CD4-positive, CD25-positive, alpha-beta regulatory T cell (primary cell): ENCODE results near the gene GPHA2. TPM values are rescaled to one million over a fixed set of nuclear protein-coding genes. Genes with fewer than 3 reads are reported as not detected.

Source experiments
- ATAC-seq, 2 donors: fragments of 150-1000 bp; cut with Tn5 transposase; one replicate each; pipeline ENCODE4 v1.10.0; 2021; ENCODE audit warnings: low read depth in 2 of 2, moderate number of reproducible peaks in 2 of 2, moderate library complexity in 1 of 2
- DNase-seq, 3 donors: peaks; one replicate each; pipeline versions ENCODE4 v3.0.0 to v3.0.0-alpha.2; 2012 to 2022; ENCODE audit warnings: mixed read lengths in 1 of 3
- H3K27ac ChIP-seq: one replicate; pipeline ENCODE4 v1.7.0; 2013; ENCODE audit warnings: mild to moderate bottlenecking, low read length; ENCODE audit not compliant: insufficient read depth, poor library complexity, severe bottlenecking
- H3K27me3 ChIP-seq: one replicate; pipeline ENCODE4 v1.7.0; 2013; ENCODE audit warnings: low read length; ENCODE audit not compliant: control insufficient read depth, insufficient read depth
- H3K36me3 ChIP-seq: one replicate; pipeline ENCODE4 v1.7.0; 2013; ENCODE audit warnings: mild to moderate bottlenecking, low read length, moderate library complexity; ENCODE audit not compliant: control insufficient read depth, insufficient read depth
- H3K4me1 ChIP-seq: 2 replicates; pipeline ENCODE4 v1.7.0; 2013; ENCODE audit warnings: mild to moderate bottlenecking, low read length; ENCODE audit not compliant: insufficient read depth, control insufficient read depth, poor library complexity, severe bottlenecking
- H3K4me3 ChIP-seq: one replicate; pipeline ENCODE4 v1.7.0; 2013; ENCODE audit warnings: low read depth, mild to moderate bottlenecking, low read length, moderate library complexity
- H3K9me3 ChIP-seq, 2 experiments: 1 replicate in 1 of 2; 2 replicates in 1 of 2; pipeline ENCODE4 v1.7.0; 2013; ENCODE audit warnings: low read length in 2 of 2, mild to moderate bottlenecking in 1 of 2, moderate library complexity in 1 of 2; ENCODE audit not compliant: control insufficient read depth in 2 of 2
- H3K27ac Mint-ChIP-seq, 3 donors: one replicate each; pipeline ENCODE4 v1.8.0; 2020 to 2022; ENCODE audit warnings: mild to moderate bottlenecking in 3 of 3, mixed read lengths in 3 of 3, moderate library complexity in 2 of 3
- H3K27me3 Mint-ChIP-seq: one replicate; pipeline ENCODE4 v1.8.0; 2022; ENCODE audit warnings: mild to moderate bottlenecking, mixed read lengths
- H3K36me3 Mint-ChIP-seq: one replicate; pipeline ENCODE4 v1.8.0; 2020; ENCODE audit warnings: mixed read lengths
- H3K4me1 Mint-ChIP-seq, 4 donors: one replicate each; pipeline ENCODE4 v1.8.0; 2020 to 2022; ENCODE audit warnings: mixed read lengths in 4 of 4, mild to moderate bottlenecking in 1 of 4
- H3K4me3 Mint-ChIP-seq, 4 donors: one replicate each; pipeline ENCODE4 v1.8.0; 2020 to 2022; ENCODE audit warnings: mild to moderate bottlenecking in 4 of 4, mixed read lengths in 4 of 4, moderate library complexity in 3 of 4
- H3K9me3 Mint-ChIP-seq, 7 donors: one replicate each; pipeline ENCODE4 v1.8.0; 2020 to 2022; ENCODE audit warnings: mixed read lengths in 7 of 7, mild to moderate bottlenecking in 3 of 7, moderate library complexity in 2 of 7
- polyA plus RNA-seq, 4 donors: library from polyadenylated mRNA; unstranded; fragments of 300-500 nt; fragmentation: Illumina TruSeq; gene quantifications; one replicate each; pipeline ENCODE4 v1.2.3, GENCODE V29; 2021
- total RNA-seq: library from RNA; stranded (reverse); gene quantifications from one replicate; pipeline ENCODE4 v1.2.3, GENCODE V29; 2022

GPHA2 gene
- total and polyA plus RNA-seq, 5 donors from 2014 or later = not detected

DNA sequence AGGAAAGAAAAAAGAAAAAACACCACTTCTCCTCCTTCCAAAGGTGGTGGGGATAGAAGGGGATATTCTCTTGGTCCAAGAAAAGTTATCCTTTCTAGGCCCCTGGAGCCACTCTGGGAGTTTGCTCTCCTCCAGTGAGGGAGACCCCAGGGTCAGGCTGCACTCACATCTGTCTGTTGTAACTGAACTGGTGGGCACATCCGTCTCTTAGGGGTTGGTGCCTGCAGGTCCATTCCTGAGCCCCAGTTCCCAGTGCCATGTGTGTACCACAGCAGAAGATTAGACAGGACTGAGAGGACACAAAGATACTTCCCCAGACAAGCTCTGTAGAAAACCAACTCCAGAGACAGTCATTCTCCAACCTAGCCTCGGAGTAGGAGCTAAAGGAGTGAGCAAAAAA is 15.6 kb downstream of the GPHA2 start:
- Histone ChIP-seq H3K4me3 (no peak overlapping the region), H3K27me3 (no peaks in the 10 kb centered on the region), H3K36me3 (no peaks in the 10 kb centered on the region), H3K4me1 (peaks cover 37% of the 10 kb centered on the region), H3K27ac (no peak overlapping the region), H3K9me3 (no peaks in the 10 kb centered on the region)
- Mint-ChIP-seq H3K36me3 (no peaks in the 10 kb centered on the region), H3K4me1 (peaks cover 5 to 42% (median 24%) of the 10 kb centered on the region in 4 donors), H3K27ac (no peak overlapping the region), H3K4me3 (peak overlapping the region in 1 of 4 donors; percentile 68), H3K27me3 (no peaks in the 10 kb centered on the region), H3K9me3 (no peaks in the 10 kb centered on the region)
- ATAC-seq (no peak), DNase-seq (no peak)

DNA sequence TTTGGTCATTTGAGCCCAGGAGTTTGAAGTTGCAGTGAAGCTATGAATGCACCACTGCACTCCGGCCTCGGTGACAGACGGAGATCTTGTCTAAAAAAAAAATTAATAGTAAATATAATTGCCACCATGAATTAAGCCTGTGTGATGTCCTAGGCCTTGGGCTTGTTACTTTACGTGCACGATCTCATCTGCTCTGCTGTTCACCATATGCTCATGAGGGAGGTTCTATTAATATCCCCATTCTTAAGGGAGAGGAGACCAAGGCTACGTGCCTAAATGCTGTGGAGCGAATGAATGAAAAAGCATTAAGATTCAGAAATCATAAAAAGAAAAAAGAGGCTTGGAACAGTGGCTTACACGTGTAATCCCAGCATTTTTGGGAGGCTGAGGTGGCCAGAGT is 16.1 kb downstream of the GPHA2 start:
- no peaks in the 10 kb centered on the region for H3K9me3 ChIP-seq
- DNase-seq = no peak
- peaks cover 38% of the 10 kb centered on the region for H3K4me1 ChIP-seq
- H3K9me3 Mint-ChIP-seq = no peaks in the 10 kb centered on the region
- no peaks in the 10 kb centered on the region for H3K36me3 ChIP-seq
- H3K4me3 Mint-ChIP-seq = peak overlapping the region in 1 of 4 donors; percentile 21
- H3K4me1 Mint-ChIP-seq = peaks cover 5 to 42% (median 25%) of the 10 kb centered on the region in 4 donors
- H3K27ac Mint-ChIP-seq = no peak overlapping the region
- H3K27ac ChIP-seq = no peak overlapping the region
- no peaks in the 10 kb centered on the region for H3K36me3 Mint-ChIP-seq
- H3K4me3 ChIP-seq = no peak overlapping the region
- H3K27me3 Mint-ChIP-seq = no peaks in the 10 kb centered on the region
- no peaks in the 10 kb centered on the region for H3K27me3 ChIP-seq
- ATAC-seq = no peak

DNA sequence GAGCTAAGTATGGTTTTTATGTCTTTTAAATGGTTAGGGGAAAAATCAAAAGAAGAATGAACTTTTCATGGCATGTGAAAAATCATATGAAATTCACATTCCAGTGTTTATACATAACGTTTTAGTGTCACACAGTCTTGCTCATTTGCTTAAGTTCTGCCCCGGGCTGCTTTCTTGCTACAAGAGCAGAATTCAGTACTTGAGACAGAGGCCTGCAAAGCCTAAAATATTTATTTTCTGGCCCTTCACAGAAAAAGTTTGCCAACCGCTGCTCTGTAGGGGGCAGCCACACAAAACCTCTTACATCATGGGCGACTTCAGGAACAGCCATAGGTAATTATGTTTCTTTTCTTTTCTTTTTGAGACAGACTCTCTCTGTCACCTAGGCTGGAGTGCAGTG is 17.7 kb downstream of the GPHA2 start:
- Mint-ChIP-seq H3K4me1 (peaks cover 5 to 36% (median 20%) of the 10 kb centered on the region in 4 donors), H3K36me3 (peaks cover 3% of the 10 kb centered on the region), H3K4me3 (peak overlapping the region; percentile 92 to 93 (median 92)), H3K9me3 (no peaks in the 10 kb centered on the region), H3K27me3 (no peaks in the 10 kb centered on the region), H3K27ac (peak overlapping the region; percentile 93 to 97 (median 95))
- Histone ChIP-seq H3K27ac (peak overlapping the region; percentile 69), H3K4me1 (peaks cover 27% of the 10 kb centered on the region), H3K4me3 (peak overlapping the region; percentile 77), H3K27me3 (no peaks in the 10 kb centered on the region), H3K9me3 (no peaks in the 10 kb centered on the region), H3K36me3 (peaks cover 10% of the 10 kb centered on the region)
- peak in 1 of 3 donors; percentile 28 for DNase-seq
- no peak for ATAC-seq

DNA sequence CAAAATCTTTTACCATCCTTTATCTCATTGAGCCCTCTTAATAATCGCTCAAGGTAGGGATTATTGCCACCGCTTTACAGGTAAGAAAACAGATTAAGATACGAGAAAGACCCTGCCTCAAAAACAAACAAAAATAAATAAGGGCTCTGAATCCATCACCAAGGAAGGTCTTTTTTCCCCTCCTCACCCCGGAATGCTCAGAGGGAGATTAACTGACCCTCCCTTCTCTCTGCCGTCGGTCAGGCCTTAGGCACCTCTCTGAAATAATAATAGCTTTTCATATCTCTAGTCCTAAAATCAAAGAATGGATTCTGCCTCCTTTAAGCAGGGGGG is 18.1 kb downstream of the GPHA2 start:
- H3K27ac Mint-ChIP-seq = peak overlapping the region; percentile 93 to 97 (median 95)
- Histone ChIP-seq H3K27ac (peak overlapping the region; percentile 69), H3K9me3 (no peaks in the 10 kb centered on the region), H3K4me3 (peak overlapping the region; percentile 77), H3K36me3 (peaks cover 14% of the 10 kb centered on the region), H3K4me1 (peaks cover 27% of the 10 kb centered on the region), H3K27me3 (no peaks in the 10 kb centered on the region)
- peaks cover 3% of the 10 kb centered on the region for H3K36me3 Mint-ChIP-seq
- no peaks in the 10 kb centered on the region for H3K9me3 Mint-ChIP-seq
- DNase-seq (no peak), ATAC-seq (no peak)
- H3K27me3 Mint-ChIP-seq = no peaks in the 10 kb centered on the region
- peak overlapping the region; percentile 92 to 93 (median 92) for H3K4me3 Mint-ChIP-seq
- H3K4me1 Mint-ChIP-seq = peaks cover 5 to 36% (median 20%) of the 10 kb centered on the region in 4 donors

DNA sequence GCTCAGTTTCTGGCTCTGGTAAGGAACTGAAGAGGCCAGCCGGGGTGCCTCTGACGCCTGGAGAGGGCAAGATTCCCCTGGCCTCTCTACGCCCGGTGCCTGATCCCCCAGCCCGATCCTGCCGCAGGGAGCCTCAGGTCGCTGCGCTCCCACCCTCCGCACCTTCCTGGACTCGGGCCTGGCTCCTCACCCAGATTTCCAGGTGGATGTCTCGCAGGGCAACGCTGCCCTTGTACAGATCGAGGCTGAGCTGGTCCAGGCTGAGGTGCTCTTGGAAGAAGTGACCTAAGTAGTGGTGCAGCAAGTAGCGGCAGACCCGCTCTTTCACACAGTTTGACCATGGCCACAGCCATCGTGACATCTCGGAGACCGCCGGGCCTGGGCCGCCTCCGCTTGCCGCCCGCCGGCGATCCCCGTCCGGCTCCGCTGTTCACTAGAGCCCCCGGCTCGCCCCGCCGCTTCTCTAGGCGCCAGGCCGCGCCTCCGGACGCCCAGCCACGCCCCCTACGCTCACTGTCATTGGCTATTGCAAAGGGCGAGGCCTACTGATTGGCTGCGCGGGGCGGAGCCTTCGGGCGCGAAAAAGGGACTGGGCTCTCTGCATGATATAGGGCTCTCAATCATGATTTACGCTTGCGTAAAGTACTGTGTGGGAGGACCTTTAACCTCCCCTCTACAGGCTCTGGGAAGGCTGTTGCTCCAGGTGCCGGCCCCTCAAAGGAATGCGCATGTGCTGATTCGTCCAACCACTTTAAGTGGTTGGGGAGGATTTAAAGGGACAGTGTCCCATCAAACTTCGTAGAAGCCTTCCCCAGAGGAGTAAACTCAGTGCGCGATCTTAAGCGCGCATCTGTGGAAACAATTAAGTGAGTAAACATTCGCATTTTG is 18.7 kb downstream of the GPHA2 start, which contains the start of gene ATG2A:
Gene ATG2A, minus strand, starts transcription at position 435 of the 888 bp plus-strand sequence. Its CDS starts 74 bp downstream, at position 361.
- H3K27me3 ChIP-seq = no peaks in the 10 kb centered on the region
- H3K27me3 Mint-ChIP-seq = no peaks in the 10 kb centered on the region

DNA sequence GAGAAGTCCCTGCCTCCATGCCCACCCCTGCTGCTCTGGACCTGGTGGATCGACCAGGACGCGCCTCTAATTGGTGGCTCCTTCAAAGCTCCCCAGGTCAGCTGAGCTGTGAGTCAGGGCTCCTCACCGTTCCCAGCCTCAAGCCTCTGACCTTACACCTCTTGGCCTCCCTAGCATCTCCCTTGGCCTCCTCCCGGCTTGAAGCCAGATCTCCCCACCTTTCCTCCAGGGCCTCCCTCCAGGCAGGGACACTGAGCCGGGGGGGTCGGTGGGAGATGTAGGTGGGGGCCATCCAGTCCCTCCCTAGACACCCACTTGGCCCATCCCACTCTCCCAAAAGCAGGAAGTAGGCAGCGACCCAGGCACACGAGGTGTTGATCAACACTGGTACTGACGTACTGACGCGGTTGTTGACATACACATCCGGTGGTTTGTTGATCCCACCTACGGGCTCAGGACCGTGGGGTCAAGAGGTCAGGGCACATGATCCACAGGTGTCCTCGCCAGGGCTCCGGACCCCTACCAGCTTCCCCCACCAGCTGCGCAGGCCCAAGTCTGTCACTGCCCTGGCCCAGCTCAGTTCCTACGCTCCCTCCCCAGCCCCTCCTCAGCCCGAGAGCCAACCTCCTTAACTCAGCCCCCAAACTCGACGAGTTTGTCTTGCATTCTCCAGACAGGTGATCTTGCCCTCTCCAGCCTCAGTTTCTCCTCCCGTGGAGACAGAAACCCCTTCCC is 19.5 kb downstream of the GPHA2 start:
- Mint-ChIP-seq H3K36me3 (peaks cover 10% of the 10 kb centered on the region), H3K4me3 (peak overlapping the region; percentile 92 to 93 (median 92)), H3K4me1 (peaks cover 5 to 34% (median 20%) of the 10 kb centered on the region in 4 donors), H3K27ac (peak overlapping the region; percentile 80 to 97 (median 95)), H3K9me3 (no peaks in the 10 kb centered on the region), H3K27me3 (no peaks in the 10 kb centered on the region)
- no peaks in the 10 kb centered on the region for H3K27me3 ChIP-seq
- H3K4me3 ChIP-seq = peak overlapping the region; percentile 83
- peaks cover 27% of the 10 kb centered on the region for H3K4me1 ChIP-seq
- H3K36me3 ChIP-seq = peaks cover 25% of the 10 kb centered on the region
- peak; percentile 45 to 66 (median 48) for DNase-seq
- H3K9me3 ChIP-seq = no peaks in the 10 kb centered on the region
- no peak for ATAC-seq
- H3K27ac ChIP-seq = peak overlapping the region; percentile 73

More for the DNA sequence above, 18.7 kb downstream of the GPHA2 start, which contains the start of gene ATG2A:
- H3K4me1 Mint-ChIP-seq = peaks cover 5 to 36% (median 20%) of the 10 kb centered on the region in 4 donors
- no peaks in the 10 kb centered on the region for H3K9me3 ChIP-seq
- peaks cover 18% of the 10 kb centered on the region for H3K36me3 ChIP-seq
- DNase-seq (peak; percentile 98 to 99 (median 98)), ATAC-seq (peak; percentile 97)
- peak within 1 kb of the TSS; percentile 83 for H3K4me3 ChIP-seq
- peak within 1 kb of the TSS; percentile 73 for H3K27ac ChIP-seq
- no peaks in the 10 kb centered on the region for H3K9me3 Mint-ChIP-seq
- H3K27ac Mint-ChIP-seq = peak within 1 kb of the TSS; percentile 93 to 97 (median 95)
- peak within 1 kb of the TSS; percentile 92 to 93 (median 92) for H3K4me3 Mint-ChIP-seq
- peaks cover 27% of the 10 kb centered on the region for H3K4me1 ChIP-seq
- peaks cover 3% of the 10 kb centered on the region for H3K36me3 Mint-ChIP-seq

DNA sequence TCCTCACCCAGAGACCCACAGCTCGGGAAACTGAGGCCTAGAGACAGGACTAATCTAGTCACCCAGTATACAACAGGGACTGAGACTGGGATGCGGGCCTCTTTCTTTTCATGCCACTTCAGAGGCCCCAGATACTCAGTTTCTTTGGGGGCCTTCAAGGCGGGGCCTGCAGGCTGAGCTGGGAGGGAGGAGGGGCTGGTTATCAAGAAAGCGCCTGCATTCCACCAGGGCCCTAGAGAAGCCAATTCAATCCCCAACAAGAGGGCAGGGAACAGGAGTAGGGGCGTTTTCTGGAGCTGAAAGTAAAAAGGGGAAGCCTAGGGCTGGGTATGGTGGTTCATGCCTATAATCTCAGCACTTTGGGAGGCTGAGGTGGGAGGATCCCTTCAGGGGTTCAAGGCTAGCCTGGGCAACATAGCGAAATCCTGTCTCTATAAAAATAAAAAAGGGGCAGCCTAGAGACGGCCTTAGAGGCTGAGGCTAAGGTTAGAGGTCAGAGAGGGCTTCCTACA is 20.3 kb downstream of the GPHA2 start:
- H3K4me3 ChIP-seq = no peak overlapping the region
- H3K9me3 ChIP-seq = no peaks in the 10 kb centered on the region
- Mint-ChIP-seq H3K9me3 (no peaks in the 10 kb centered on the region), H3K4me3 (peak overlapping the region; percentile 92 to 93 (median 92)), H3K4me1 (peaks cover 5 to 34% (median 20%) of the 10 kb centered on the region in 4 donors), H3K27ac (peak overlapping the region in 2 of 3 donors; percentile 95 to 97), H3K27me3 (no peaks in the 10 kb centered on the region), H3K36me3 (peaks cover 11% of the 10 kb centered on the region)
- no peak for DNase-seq
- peaks cover 27% of the 10 kb centered on the region for H3K4me1 ChIP-seq
- peaks cover 31% of the 10 kb centered on the region for H3K36me3 ChIP-seq
- H3K27me3 ChIP-seq = no peaks in the 10 kb centered on the region
- no peak for ATAC-seq
- peak overlapping the region; percentile 73 for H3K27ac ChIP-seq
